Activated naive CD4-positive, alpha-beta T cell treated with anti-CD3 and anti-CD28 coated beads for 36 hours (primary cell): ENCODE measurements around the gene ATP2B2. TPM values are rescaled to one million over a fixed set of nuclear protein-coding genes. Genes with fewer than 3 reads are reported as not detected.
"Not testable (repeated sequence)": the region's sequence is repeated elsewhere in the genome, so short reads cannot be mapped to it uniquely, and the experiment has no call there.

Experiments used
- CTCF ChIA-PET: fragments of 350-600 bp; sonication (Branson Sonifier 250); formaldehyde crosslinking; loops from one replicate; lab custom pipeline; 2021; ENCODE audit warnings: antibody characterized with exemption; lab: Charles Lee
- DNase-seq: peaks from one replicate; pipeline ENCODE4 v3.0.0-alpha.2; 2020
- H3K27ac Mint-ChIP-seq: one replicate; pipeline ENCODE4 v1.8.0; 2021; ENCODE audit warnings: mild to moderate bottlenecking, mixed read lengths
- H3K27me3 Mint-ChIP-seq: one replicate; pipeline ENCODE4 v1.8.0; 2021; ENCODE audit warnings: low read depth, mixed read lengths
- H3K36me3 Mint-ChIP-seq: one replicate; pipeline ENCODE4 v1.8.0; 2021; ENCODE audit warnings: low read depth, mixed read lengths
- H3K4me1 Mint-ChIP-seq: one replicate; pipeline ENCODE4 v1.8.0; 2021; ENCODE audit warnings: low read depth, mixed read lengths
- H3K4me3 Mint-ChIP-seq: one replicate; pipeline ENCODE4 v1.8.0; 2021; ENCODE audit warnings: mild to moderate bottlenecking, moderate library complexity, mixed read lengths
- H3K9me3 Mint-ChIP-seq: one replicate; pipeline ENCODE4 v1.8.0; 2021; ENCODE audit warnings: mixed read lengths
- intact Hi-C: fragments of 100-400 bp; cut with micrococcal nuclease; formaldehyde crosslinking; loops from one replicate; pipeline ENCODE4 v1.15.1; 2023
- total RNA-seq, 2 experiments: library from RNA; stranded (reverse); gene quantifications; one replicate each; pipeline ENCODE4 v1.2.3, GENCODE V29; 2021

Gene ATP2B2
- total RNA-seq, 2 experiments from 2014 or later: not detected

GRCh38 chr3:10300087-10300486, 205.3 kb downstream of the ATP2B2 start:
- Mint-ChIP-seq H3K4me1 (peaks cover 11% of the 10 kb centered on the region), H3K4me3 (no peak overlapping the region), H3K9me3 (no peaks in the 10 kb centered on the region), H3K27me3 (no peaks in the 10 kb centered on the region), H3K27ac (peak overlapping the region; percentile 80), H3K36me3 (peaks cover 35% of the 10 kb centered on the region)
- no peak for DNase-seq
- intact Hi-C loops: no loop called here
- CTCF ChIA-PET: no interaction called here

GRCh38 chr3:10299679-10300078, 205.7 kb downstream of the ATP2B2 start:
- H3K9me3 Mint-ChIP-seq: no peaks in the 10 kb centered on the region
- no peaks in the 10 kb centered on the region for H3K27me3 Mint-ChIP-seq
- no peak overlapping the region for H3K4me3 Mint-ChIP-seq
- CTCF ChIA-PET: interaction anchor here (0.6 kb wide), 1 partner anchor 194 kb away, joined by 7 read pairs; no protein-coding TSS in a partner anchor
- intact Hi-C loops: no loop called here
- H3K36me3 Mint-ChIP-seq: peaks cover 35% of the 10 kb centered on the region
- H3K4me1 Mint-ChIP-seq: peaks cover 11% of the 10 kb centered on the region
- DNase-seq: no peak
- peak overlapping the region; percentile 80 for H3K27ac Mint-ChIP-seq

GRCh38 chr3:10299175-10299574, 206.2 kb downstream of the ATP2B2 start:
- DNase-seq: no peak
- no peak overlapping the region for H3K4me3 Mint-ChIP-seq
- peaks cover 35% of the 10 kb centered on the region for H3K36me3 Mint-ChIP-seq
- H3K27me3 Mint-ChIP-seq: no peaks in the 10 kb centered on the region
- intact Hi-C loops: no loop called here
- H3K9me3 Mint-ChIP-seq: no peaks in the 10 kb centered on the region
- peak overlapping the region; percentile 80 for H3K27ac Mint-ChIP-seq
- H3K4me1 Mint-ChIP-seq: peaks cover 11% of the 10 kb centered on the region
- CTCF ChIA-PET: interaction anchor here (0.6 kb wide), 1 partner anchor 194 kb away, joined by 7 read pairs; no protein-coding TSS in a partner anchor

GRCh38 chr3:10298064-10298463, 207.3 kb downstream of the ATP2B2 start:
- H3K4me3 Mint-ChIP-seq, H3K27me3 Mint-ChIP-seq, H3K9me3 Mint-ChIP-seq, intact Hi-C loops, DNase-seq, CTCF ChIA-PET, H3K27ac Mint-ChIP-seq: not testable (repeated sequence)
- Mint-ChIP-seq H3K36me3 (peaks cover 31% of the 10 kb centered on the region), H3K4me1 (peaks cover 11% of the 10 kb centered on the region)

GRCh38 chr3:10294030-10294586, 211.3 kb downstream of the ATP2B2 start:
- H3K36me3 Mint-ChIP-seq: peaks cover 24% of the 10 kb centered on the region
- no peak overlapping the region for H3K27ac Mint-ChIP-seq
- peaks cover 11% of the 10 kb centered on the region for H3K4me1 Mint-ChIP-seq
- CTCF ChIA-PET: no interaction called here
- intact Hi-C loops: no loop called here
- H3K27me3 Mint-ChIP-seq: no peaks in the 10 kb centered on the region
- no peak for DNase-seq
- H3K4me3 Mint-ChIP-seq: no peak overlapping the region
- H3K9me3 Mint-ChIP-seq: no peaks in the 10 kb centered on the region

GRCh38 chr3:10292505-10293419, 212.6 kb downstream of the ATP2B2 start, which contains the start of gene GHRL:
GHRL (minus strand) TSS chr3:10292947; CDS start chr3:10290180, 2,767 bp downstream.
- CTCF ChIA-PET: no interaction called here
- intact Hi-C loops: no loop called here
- Mint-ChIP-seq H3K36me3 (peaks cover 22% of the 10 kb centered on the region), H3K4me1 (peaks cover 8% of the 10 kb centered on the region), H3K4me3 (no peak within 1 kb of the TSS), H3K27ac (peak within 1 kb of the TSS; percentile 39), H3K9me3 (no peaks in the 10 kb centered on the region), H3K27me3 (no peaks in the 10 kb centered on the region)
- no peak for DNase-seq

- H3K9me3 Mint-ChIP-seq: no peaks in the 10 kb centered on the region
- H3K36me3 Mint-ChIP-seq: peaks cover 20% of the 10 kb centered on the region
- H3K4me1 Mint-ChIP-seq: peaks cover 13% of the 10 kb centered on the region
- no peak for DNase-seq
- H3K27ac Mint-ChIP-seq: no peak overlapping the region
- intact Hi-C loops: no loop called here
- H3K4me3 Mint-ChIP-seq: no peak overlapping the region
- no peaks in the 10 kb centered on the region for H3K27me3 Mint-ChIP-seq
- CTCF ChIA-PET: no interaction called here
Observed at GRCh38 chr3:10291641-10292040, 213.7 kb downstream of the ATP2B2 start.

GRCh38 chr3:10290481-10291176, 214.8 kb downstream of the ATP2B2 start:
- H3K27me3 Mint-ChIP-seq: no peaks in the 10 kb centered on the region
- peaks cover 16% of the 10 kb centered on the region for H3K4me1 Mint-ChIP-seq
- no peak for DNase-seq
- intact Hi-C loops: no loop called here
- no peak overlapping the region for H3K4me3 Mint-ChIP-seq
- H3K27ac Mint-ChIP-seq: no peak overlapping the region
- no peaks in the 10 kb centered on the region for H3K9me3 Mint-ChIP-seq
- CTCF ChIA-PET: interaction anchor here (1.1 to 1.2 kb wide), 2 partner anchors 15 to 27 kb away, joined by 3 to 4 read pairs; no protein-coding TSS in a partner anchor
- H3K36me3 Mint-ChIP-seq: peaks cover 22% of the 10 kb centered on the region

GRCh38 chr3:10289787-10290355, 215.5 kb downstream of the ATP2B2 start:
- CTCF ChIA-PET: interaction anchor here (1.1 to 1.2 kb wide), 2 partner anchors 14 to 26 kb away, joined by 3 to 4 read pairs; no protein-coding TSS in a partner anchor
- Mint-ChIP-seq H3K4me1 (peaks cover 23% of the 10 kb centered on the region), H3K27me3 (no peaks in the 10 kb centered on the region), H3K9me3 (no peaks in the 10 kb centered on the region), H3K36me3 (peaks cover 19% of the 10 kb centered on the region), H3K4me3 (no peak overlapping the region), H3K27ac (no peak overlapping the region)
- intact Hi-C loops: loop anchor here (5.0 kb wide), 1 partner anchor 173 kb away; the partner anchor contains the start of gene BRK1
- no peak for DNase-seq

- Mint-ChIP-seq H3K9me3 (no peaks in the 10 kb centered on the region), H3K36me3 (peaks cover 19% of the 10 kb centered on the region), H3K27ac (no peak overlapping the region), H3K4me1 (peaks cover 30% of the 10 kb centered on the region), H3K4me3 (no peak overlapping the region), H3K27me3 (no peaks in the 10 kb centered on the region)
- CTCF ChIA-PET: interaction anchor here (1.2 to 2.3 kb wide), 2 partner anchors 13 to 26 kb away, joined by 3 to 4 read pairs; no protein-coding TSS in a partner anchor
- no peak for DNase-seq
- intact Hi-C loops: loop anchor here (5.0 kb wide), 1 partner anchor 172 kb away; the partner anchor contains the start of gene BRK1
Observed at GRCh38 chr3:10289077-10289476, 216.3 kb downstream of the ATP2B2 start.

- peaks cover 19% of the 10 kb centered on the region for H3K36me3 Mint-ChIP-seq
- CTCF ChIA-PET: interaction anchor here (2.3 kb wide), 1 partner anchor 25 kb away, joined by 4 read pairs; no protein-coding TSS in a partner anchor
- DNase-seq: no peak
- no peak overlapping the region for H3K27ac Mint-ChIP-seq
- H3K4me3 Mint-ChIP-seq: no peak overlapping the region
- intact Hi-C loops: loop anchor here (5.0 kb wide), 1 partner anchor 171 kb away; the partner anchor contains the start of gene BRK1
- H3K9me3 Mint-ChIP-seq: no peaks in the 10 kb centered on the region
- no peaks in the 10 kb centered on the region for H3K27me3 Mint-ChIP-seq
- peaks cover 36% of the 10 kb centered on the region for H3K4me1 Mint-ChIP-seq
Observed at GRCh38 chr3:10288575-10288960, 216.8 kb downstream of the ATP2B2 start.
